Measurements from ENCODE around the gene CTIF.
A peak's percentile ranks its signal among the peaks of the same experiment; 100 is the strongest.

The CTIF gene

DNA sequence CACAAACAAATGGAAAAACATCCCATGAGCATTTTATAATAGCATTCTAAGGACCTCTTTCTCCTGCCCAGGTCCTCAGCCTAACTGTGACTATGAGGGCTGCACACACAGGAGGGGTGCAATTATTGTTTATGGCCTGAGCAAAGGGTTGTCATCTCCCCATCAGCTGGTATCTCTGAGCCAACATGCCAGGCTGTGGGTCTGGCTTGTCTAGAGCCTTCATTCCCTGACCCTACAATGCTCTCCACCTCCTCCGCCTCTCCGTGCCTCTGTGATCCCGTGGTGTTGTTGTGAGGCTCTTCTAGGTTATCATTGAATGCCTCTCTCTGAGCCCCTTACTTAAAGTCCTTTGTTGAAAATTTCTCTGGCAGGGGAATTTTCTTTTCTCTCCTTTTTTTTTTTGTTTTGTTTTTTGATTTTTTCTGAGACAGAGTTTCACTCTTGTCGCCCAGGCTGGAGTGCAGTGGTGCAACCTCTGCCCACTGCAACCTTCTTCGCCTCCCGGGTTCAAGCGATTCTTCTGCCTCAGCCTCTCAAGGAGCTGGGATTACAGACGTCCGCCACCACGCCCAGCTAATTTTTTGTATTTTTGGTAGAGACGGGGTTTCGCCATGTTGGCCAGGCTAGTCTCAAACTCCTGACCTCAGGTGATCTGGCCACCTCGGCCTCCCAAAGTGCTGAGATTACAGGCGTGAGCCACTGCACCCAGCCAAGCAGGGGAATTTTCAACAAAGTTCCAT, 285.6 kb downstream of the CTIF start:
- TF ChIP-seq, protein P1, sequence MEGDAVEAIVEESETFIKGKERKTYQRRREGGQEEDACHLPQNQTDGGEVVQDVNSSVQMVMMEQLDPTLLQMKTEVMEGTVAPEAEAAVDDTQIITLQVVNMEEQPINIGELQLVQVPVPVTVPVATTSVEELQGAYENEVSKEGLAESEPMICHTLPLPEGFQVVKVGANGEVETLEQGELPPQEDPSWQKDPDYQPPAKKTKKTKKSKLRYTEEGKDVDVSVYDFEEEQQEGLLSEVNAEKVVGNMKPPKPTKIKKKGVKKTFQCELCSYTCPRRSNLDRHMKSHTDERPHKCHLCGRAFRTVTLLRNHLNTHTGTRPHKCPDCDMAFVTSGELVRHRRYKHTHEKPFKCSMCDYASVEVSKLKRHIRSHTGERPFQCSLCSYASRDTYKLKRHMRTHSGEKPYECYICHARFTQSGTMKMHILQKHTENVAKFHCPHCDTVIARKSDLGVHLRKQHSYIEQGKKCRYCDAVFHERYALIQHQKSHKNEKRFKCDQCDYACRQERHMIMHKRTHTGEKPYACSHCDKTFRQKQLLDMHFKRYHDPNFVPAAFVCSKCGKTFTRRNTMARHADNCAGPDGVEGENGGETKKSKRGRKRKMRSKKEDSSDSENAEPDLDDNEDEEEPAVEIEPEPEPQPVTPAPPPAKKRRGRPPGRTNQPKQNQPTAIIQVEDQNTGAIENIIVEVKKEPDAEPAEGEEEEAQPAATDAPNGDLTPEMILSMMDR (IDR thresholded peaks at IDR 0.05), result no peak
- H3K4me1 Mint-ChIP-seq, result peaks cover 68% of the 10 kb centered on the region
- no peak overlapping the region for H3K4me3 Mint-ChIP-seq
- H3K27me3 Mint-ChIP-seq (ENCODE audit: low read depth, poor library complexity), result peaks cover 6% of the 10 kb centered on the region
- H3K27ac Mint-ChIP-seq, result peak overlapping the region; percentile 90
- peaks cover 35% of the 10 kb centered on the region for H3K36me3 Mint-ChIP-seq (ENCODE audit: low read depth)
- DNase-seq, result no peak
- peaks cover 32% of the 10 kb centered on the region for H3K9me3 Mint-ChIP-seq

DNA sequence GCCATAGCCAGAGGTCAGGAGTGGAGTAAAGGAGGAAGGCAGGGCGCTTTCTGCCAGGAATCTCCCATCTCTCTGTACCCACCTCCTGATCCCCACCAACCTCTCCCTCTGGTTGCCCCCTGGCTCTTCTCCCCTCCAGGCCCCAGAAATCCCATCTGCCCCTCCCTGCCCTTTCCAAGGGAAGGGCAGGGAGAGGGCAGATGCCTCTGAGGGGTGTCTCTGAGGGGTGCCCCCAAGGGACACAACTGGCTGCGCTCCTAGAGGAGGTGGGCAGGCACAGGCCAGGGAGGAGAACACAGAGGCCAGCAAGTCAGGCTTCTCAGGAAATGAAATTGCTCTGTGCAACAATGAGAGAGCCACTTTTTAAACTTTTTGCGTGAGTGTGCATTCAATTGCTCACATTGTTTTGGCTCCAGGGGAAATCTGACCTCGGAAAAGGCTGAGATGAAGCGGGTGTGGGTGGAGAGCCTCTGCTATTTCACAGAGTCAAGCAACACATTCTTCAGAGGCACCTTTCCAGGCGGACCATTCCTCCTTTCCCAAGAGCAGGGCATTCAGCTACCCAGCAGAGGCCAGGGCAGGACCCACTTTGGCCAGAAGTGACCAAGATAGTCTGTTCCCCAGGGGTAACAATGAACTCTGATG, 286.4 kb downstream of the CTIF start:
- Mint-ChIP-seq H3K4me1 (peaks cover 73% of the 10 kb centered on the region), H3K9me3 (peaks cover 32% of the 10 kb centered on the region), H3K4me3 (no peak overlapping the region), H3K27ac (peak overlapping the region; percentile 90), H3K27me3 (ENCODE audit: low read depth, poor library complexity) (no peaks in the 10 kb centered on the region), H3K36me3 (ENCODE audit: low read depth) (peaks cover 35% of the 10 kb centered on the region)
- no peak for DNase-seq
- TF ChIP-seq, protein P1 (IDR thresholded peaks at IDR 0.05), result no peak

DNA sequence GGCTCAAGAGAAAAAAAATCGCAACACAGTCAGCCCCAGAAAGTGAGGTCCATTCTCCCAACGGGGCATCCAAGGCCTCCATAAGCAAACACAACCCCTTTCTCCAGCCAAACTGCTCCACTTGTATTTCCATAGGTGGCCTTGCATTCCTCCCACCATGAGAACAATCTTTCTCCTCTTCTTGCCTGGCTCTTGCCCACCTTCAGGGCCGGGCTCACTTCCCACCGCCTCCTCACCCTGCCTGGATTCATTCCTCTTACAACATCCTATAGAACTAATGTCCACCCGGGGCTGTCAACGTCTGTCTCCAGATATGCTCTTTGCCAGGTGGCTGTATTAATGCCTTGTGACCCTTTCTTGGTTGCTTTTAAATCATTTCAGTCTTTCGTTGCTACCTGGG, 287.4 kb downstream of the CTIF start:
- DNase-seq, result no peak
- H3K4me3 Mint-ChIP-seq, result peak overlapping the region; percentile 85
- H3K36me3 Mint-ChIP-seq (ENCODE audit: low read depth), result peaks cover 35% of the 10 kb centered on the region
- TF ChIP-seq, protein P1 (IDR thresholded peaks at IDR 0.05), result no peak
- H3K4me1 Mint-ChIP-seq, result peaks cover 73% of the 10 kb centered on the region
- peaks cover 32% of the 10 kb centered on the region for H3K9me3 Mint-ChIP-seq
- no peaks in the 10 kb centered on the region for H3K27me3 Mint-ChIP-seq (ENCODE audit: low read depth, poor library complexity)
- peak overlapping the region; percentile 100 for H3K27ac Mint-ChIP-seq

- Mint-ChIP-seq H3K27ac (peak overlapping the region; percentile 100), H3K36me3 (ENCODE audit: low read depth) (peaks cover 33% of the 10 kb centered on the region), H3K4me3 (peak overlapping the region; percentile 85), H3K9me3 (peaks cover 32% of the 10 kb centered on the region), H3K4me1 (peaks cover 78% of the 10 kb centered on the region), H3K27me3 (ENCODE audit: low read depth, poor library complexity) (no peaks in the 10 kb centered on the region)
- DNase-seq, result no peak
- TF ChIP-seq, protein P1 (IDR thresholded peaks at IDR 0.05), result no peak
These were observed 288.0 kb downstream of the CTIF start for GRCh38 chr18:48826806-48827205.

GRCh38 chr18:48827291-48828193, 288.7 kb downstream of the CTIF start:
- Mint-ChIP-seq H3K36me3 (ENCODE audit: low read depth) (peaks cover 26% of the 10 kb centered on the region), H3K27me3 (ENCODE audit: low read depth, poor library complexity) (no peaks in the 10 kb centered on the region), H3K4me1 (peaks cover 85% of the 10 kb centered on the region), H3K4me3 (peak overlapping the region; percentile 85), H3K27ac (peak overlapping the region; percentile 100), H3K9me3 (peaks cover 26% of the 10 kb centered on the region)
- DNase-seq, result peak; percentile 66
- TF ChIP-seq, protein P1 (IDR thresholded peaks at IDR 0.05), result no peak
